GM18526 (cell line): Measurements from ENCODE around the gene CDH13.

Experiments
- POLR2A ChIP-seq: IDR thresholded peaks from 3 replicates; pipeline ENCODE4 v1.6.1; 2011; ENCODE audit not compliant: insufficient read length; ENCODE audit errors: extremely low read depth

CDH13 gene

DNA sequence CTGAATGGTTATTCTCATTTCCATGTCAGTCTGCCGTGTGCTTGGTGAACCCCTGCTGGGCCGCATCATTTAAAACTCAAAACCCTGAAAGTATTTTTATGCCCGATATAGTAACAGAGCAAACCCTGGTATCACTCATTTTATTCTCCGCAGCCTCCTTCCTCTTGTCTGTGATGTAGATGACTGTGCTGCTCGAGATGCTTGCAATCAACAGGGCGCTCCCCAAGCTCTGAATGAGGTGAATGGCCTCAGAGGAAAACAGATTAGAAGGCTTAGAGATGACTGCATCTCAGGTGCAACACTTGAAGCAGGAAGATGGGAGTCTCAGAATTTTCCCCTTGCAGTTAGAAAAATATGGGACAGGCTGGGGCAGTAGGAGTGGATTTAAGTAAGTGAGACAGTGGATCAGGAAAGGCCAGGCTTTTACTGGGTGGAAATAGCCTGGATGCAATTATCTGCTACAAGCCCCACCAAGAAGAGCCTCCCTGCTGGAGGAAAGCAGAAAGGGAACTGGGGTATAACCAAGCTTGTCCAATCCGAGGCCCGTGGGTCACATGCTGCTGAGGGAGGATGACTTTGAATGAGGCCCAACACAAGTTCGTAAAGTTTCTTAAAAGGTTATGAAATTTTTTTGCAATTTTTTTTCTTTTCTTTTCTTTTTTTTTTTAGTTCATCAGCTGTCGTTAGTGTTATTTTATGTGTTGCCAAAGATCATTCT, 166.9 kb downstream of the CDH13 start:
- TF ChIP-seq POLR2A: no peak

GRCh38 chr16:82796047-82796446, 169.3 kb downstream of the CDH13 start:
- no peak for TF ChIP-seq POLR2A

- no peak for TF ChIP-seq POLR2A
These were observed 174.6 kb downstream of the CDH13 start for GRCh38 chr16:82801361-82801760.

DNA sequence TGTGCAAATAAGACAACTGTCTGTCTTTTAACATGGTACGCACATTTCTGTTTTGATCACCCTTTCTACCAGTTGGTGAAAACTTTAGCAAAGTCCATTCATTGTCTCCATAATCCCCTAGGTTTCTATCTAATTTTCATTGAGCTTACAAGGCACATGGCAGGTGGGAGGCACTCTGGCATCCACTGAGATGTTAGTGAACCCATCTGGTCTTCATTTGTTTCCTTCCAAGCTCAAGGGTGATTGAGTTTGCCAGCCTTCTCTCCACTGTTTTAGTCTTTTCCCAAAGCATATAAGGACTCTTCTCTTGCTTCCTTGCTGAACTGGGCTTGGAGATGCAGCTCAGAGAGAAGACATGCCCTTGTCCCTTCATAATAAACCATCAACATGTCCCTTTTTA, 179.1 kb downstream of the CDH13 start:
- no peak for TF ChIP-seq POLR2A

GRCh38 chr16:82807311-82807710, 180.5 kb downstream of the CDH13 start:
- no peak for TF ChIP-seq POLR2A

DNA sequence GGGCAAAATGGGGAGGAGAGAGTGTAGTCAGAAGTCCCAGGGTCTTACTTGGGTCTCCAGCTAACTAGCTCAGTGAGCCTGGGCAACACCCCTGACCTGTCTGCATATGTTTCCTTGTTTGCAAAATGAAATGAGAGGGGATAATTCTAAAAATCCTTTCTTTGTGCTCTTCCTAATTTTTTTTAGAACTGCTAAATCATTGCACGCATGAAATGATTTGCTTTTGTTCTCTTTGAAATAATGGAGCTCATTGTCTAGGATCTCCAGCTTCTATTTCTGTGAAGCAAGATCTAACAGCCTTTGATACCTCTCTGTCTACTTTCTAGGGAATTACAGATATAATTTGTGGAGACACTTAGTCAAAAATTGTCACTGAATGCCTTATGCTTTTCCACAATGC, 181.3 kb downstream of the CDH13 start:
- no peak for TF ChIP-seq POLR2A

- TF ChIP-seq POLR2A: no peak
These were observed 183.3 kb downstream of the CDH13 start for GRCh38 chr16:82810077-82810476.

DNA sequence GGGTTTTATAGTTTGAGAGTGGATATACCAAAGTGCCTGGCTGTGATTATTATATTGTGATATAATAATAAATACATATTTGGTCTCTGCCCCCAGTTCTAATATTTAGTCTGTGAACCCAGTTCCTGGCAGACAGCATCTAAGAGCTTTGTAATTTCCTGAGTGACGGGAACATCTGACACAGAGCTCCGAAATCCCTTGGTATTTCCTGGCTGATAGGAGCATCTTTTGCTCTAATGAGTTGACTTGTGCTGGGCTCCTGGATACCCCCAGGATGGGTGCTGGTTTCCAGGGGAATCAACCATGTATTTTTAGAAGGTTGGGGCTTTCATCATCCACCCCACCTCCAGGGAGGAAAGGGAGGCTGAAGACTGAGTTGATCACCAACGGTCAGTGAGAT, 187.3 kb downstream of the CDH13 start:
- no peak for TF ChIP-seq POLR2A

GRCh38 chr16:82819286-82819685, 192.5 kb downstream of the CDH13 start:
- no peak for TF ChIP-seq POLR2A

DNA sequence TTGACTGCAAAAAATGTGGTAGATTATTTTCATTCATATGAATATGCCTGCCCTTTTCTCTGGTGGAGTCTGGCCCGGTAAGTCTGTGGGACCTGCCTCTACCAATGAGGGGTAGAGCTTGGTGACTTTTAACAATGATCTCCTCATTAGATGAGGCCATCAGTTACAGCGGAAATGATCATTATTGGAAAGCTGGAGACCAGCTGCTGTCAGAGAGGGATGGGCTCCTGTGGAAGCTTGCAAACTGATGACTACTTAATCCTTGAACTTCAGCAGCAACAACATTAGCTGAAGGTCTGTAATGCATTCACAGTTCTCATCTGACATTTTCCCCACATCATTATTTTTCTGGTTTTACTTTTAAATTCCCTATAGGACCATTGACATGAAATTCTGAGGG, 194.1 kb downstream of the CDH13 start:
- no peak for TF ChIP-seq POLR2A

GRCh38 chr16:82824408-82824807, 197.6 kb downstream of the CDH13 start:
- no peak for TF ChIP-seq POLR2A

- TF ChIP-seq POLR2A: no peak
These were observed 202.5 kb downstream of the CDH13 start for GRCh38 chr16:82829301-82829700.

- TF ChIP-seq POLR2A: no peak
These were observed 204.2 kb downstream of the CDH13 start for GRCh38 chr16:82830944-82831343.

GRCh38 chr16:82832821-82833220, 206.1 kb downstream of the CDH13 start:
- TF ChIP-seq POLR2A: no peak

DNA sequence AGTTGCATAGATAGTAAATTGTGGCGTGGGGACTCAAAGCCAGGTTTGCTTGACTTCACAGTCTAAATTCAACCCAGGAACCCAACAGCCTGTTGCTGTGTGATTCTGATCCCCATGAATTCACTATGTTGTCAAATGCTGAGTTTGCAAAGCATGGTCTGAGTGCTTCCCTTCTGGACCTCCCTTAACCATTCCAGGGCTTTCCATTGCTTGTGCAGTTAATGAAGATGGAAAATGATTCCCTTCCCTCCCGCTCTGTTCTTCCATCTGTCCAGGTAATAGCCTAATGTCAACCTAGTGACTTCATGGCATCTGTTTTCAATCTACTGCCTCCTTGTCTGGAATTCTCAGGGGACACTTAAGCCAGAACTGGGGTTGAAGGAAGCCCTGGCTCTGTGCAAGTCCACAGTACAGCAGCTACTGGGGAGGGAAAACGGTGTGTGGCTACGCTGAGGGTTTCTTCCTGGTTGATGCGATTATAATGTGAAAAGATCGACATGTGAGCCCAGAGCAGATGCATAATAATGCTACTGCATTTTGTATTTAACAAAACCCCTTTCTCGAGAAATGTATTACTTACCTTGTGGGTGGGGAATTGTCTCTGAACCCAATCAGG, 206.7 kb downstream of the CDH13 start:
- no peak for TF ChIP-seq POLR2A

DNA sequence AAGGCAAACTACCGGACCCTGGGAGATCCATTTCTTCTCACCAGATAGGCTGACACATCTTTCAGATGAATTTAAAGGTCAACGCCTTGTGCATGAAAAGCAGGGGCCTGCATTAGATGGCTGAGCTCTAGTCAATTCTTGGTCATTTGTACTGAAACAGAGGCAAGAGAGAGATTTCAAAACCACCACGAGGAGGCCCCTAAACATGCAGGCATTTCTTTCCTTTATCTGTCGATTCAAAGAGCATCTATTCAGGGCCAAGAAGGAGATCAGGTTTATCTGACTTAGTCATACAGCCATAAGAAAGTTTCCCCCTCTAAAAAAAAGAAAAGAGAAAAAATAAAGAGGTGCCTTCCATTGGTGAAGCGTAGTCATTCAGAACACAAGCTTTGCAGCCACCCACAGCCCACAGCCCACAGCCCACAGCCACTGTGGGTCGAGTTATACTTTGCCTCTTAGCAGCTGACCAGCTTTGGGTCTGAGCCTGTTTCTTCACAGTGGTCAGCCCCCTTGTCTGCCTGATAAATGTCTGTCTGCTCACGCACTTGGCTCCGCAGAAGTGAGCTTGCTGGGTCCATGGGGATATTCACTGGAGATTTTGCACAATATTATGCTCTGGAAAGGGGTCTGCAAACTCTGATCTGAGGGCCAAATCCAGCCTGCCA, 207.5 kb downstream of the CDH13 start:
- no peak for TF ChIP-seq POLR2A

DNA sequence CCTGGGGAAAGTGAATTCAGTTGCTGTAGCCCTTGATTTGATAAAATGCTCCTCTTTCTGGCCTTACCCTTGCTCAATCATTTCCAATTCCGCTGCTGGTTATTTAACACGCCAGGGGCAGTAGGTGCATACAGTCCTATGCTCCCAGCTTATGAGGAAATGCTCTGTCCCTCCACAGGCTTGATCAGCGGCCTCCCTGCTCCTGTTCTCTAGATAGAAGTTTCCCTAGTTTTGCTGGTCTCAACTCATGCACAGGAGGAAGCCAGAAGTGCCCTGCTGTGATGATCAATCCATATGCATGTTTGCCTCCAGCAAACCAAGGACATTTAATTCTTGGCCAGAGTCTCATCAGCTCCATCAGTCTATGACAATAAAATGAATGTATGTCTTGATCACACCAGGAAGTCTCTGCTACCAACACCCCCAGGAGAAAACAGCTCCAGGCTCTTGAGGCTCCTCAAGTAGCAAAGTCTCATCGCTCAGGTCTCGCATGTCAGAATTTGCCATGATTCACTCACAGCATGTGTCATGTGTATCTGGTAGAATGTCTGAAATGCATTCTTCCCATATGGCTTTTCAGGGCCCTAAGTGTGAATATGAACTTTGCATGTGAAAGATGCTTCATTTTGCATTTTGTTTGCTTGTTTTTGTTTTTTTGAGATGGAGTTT, 208.9 kb downstream of the CDH13 start:
- no peak for TF ChIP-seq POLR2A

DNA sequence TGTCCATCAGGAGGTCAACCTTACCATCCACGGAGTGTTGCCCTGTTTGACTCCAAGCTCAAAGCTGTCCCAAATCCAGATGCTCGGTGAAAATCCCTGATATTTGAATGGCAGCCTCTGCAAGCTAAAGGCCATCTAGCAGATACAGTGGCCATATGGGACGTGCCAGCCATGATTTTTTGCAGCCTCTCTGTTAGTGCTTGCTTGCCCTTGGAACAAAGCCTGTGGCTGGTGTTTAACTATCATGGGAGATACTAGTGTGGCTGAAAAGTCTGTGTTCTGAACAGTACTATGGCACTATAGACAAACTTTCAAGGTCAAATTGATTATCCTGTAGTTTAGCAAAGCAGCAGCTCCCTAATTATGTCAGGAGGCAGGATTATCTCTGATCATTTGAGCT, 214.3 kb downstream of the CDH13 start:
- TF ChIP-seq POLR2A: no peak
